Naive thymus-derived CD4-positive, alpha-beta T cell (primary cell): ENCODE measurements around the gene NFKBIA. TPM values are rescaled to one million over a fixed set of nuclear protein-coding genes. Genes with fewer than 3 reads are reported as not detected.
"Not testable (repeated sequence)": the region's sequence is repeated elsewhere in the genome, so short reads cannot be mapped to it uniquely, and the experiment has no call there.

Experiments used
- ATAC-seq: fragments of 150-1000 bp; cut with Tn5 transposase; 2 replicates; pipeline ENCODE4 v1.10.0; 2021; ENCODE audit warnings: mild to moderate bottlenecking, moderate library complexity
- CTCF ChIA-PET: fragments of 350-600 bp; sonication (Branson Sonifier 250); formaldehyde crosslinking; loops from one replicate; lab custom pipeline; 2021; ENCODE audit warnings: antibody characterized with exemption; lab: Charles Lee
- POLR2A ChIA-PET: fragments of 350-600 bp; sonication (Branson Sonifier 250); formaldehyde crosslinking; loops from one replicate; lab custom pipeline; 2021; ENCODE audit warnings: antibody characterized with exemption, inconsistent platforms; lab: Charles Lee
- DNase-seq, 9 donors: peaks; one replicate each; pipeline versions ENCODE4 v3.0.0 to v3.0.0-alpha.2; 2020 to 2022; ENCODE audit warnings: mixed read lengths in 1 of 9
- H3K27ac ChIP-seq: one replicate; pipeline ENCODE4 v1.7.0; 2013; ENCODE audit warnings: mild to moderate bottlenecking, low read depth, low read length, moderate library complexity
- H3K27me3 ChIP-seq, 2 donors: one replicate each; pipeline ENCODE4 v1.7.0; 2013; ENCODE audit warnings: low read length in 2 of 2, mild to moderate bottlenecking in 2 of 2, moderate library complexity in 2 of 2; ENCODE audit not compliant: control insufficient read depth in 2 of 2, insufficient read depth in 2 of 2
- H3K36me3 ChIP-seq, 3 experiments: 1 replicate in 2 of 3; 2 replicates in 1 of 3; pipeline ENCODE4 v1.7.0; 2013; ENCODE audit warnings: low read length in 3 of 3, mild to moderate bottlenecking in 3 of 3, moderate library complexity in 1 of 3; ENCODE audit not compliant: insufficient read depth in 3 of 3, control insufficient read depth in 2 of 3
- H3K4me1 ChIP-seq, 2 donors: one replicate each; pipeline ENCODE4 v1.7.0; 2013; ENCODE audit warnings: low read length in 2 of 2, mild to moderate bottlenecking in 2 of 2, moderate library complexity in 1 of 2; ENCODE audit not compliant: control insufficient read depth in 2 of 2, insufficient read depth in 2 of 2
- H3K4me3 ChIP-seq: 2 replicates; pipeline ENCODE4 v1.7.0; 2013; ENCODE audit warnings: mild to moderate bottlenecking, low read length
- H3K9me3 ChIP-seq, 3 experiments: 1 replicate in 2 of 3; 2 replicates in 1 of 3; pipeline ENCODE4 v1.7.0; 2013; ENCODE audit warnings: low read length in 3 of 3; ENCODE audit not compliant: control insufficient read depth in 2 of 3
- H3K27ac Mint-ChIP-seq, 9 donors: one replicate each; pipeline ENCODE4 v1.8.0; 2020 to 2022; ENCODE audit warnings: mixed read lengths in 9 of 9, mild to moderate bottlenecking in 8 of 9, moderate library complexity in 5 of 9, inconsistent platforms in 2 of 9
- H3K27me3 Mint-ChIP-seq, 5 donors: one replicate each; pipeline ENCODE4 v1.8.0; 2021 to 2022; ENCODE audit warnings: mixed read lengths in 5 of 5, mild to moderate bottlenecking in 1 of 5
- H3K36me3 Mint-ChIP-seq, 5 donors: one replicate each; pipeline ENCODE4 v1.8.0; 2020 to 2022; ENCODE audit warnings: mixed read lengths in 5 of 5, mild to moderate bottlenecking in 3 of 5, inconsistent platforms in 1 of 5
- H3K4me1 Mint-ChIP-seq, 7 donors: one replicate each; pipeline ENCODE4 v1.8.0; 2020 to 2022; ENCODE audit warnings: mixed read lengths in 7 of 7, mild to moderate bottlenecking in 3 of 7, inconsistent platforms in 1 of 7
- H3K4me3 Mint-ChIP-seq, 10 donors: one replicate each; pipeline ENCODE4 v1.8.0; 2020 to 2022; ENCODE audit warnings: mild to moderate bottlenecking in 10 of 10, mixed read lengths in 10 of 10, moderate library complexity in 6 of 10, inconsistent platforms in 2 of 10
- H3K9me3 Mint-ChIP-seq, 11 donors: one replicate each; pipeline ENCODE4 v1.8.0; 2020 to 2022; ENCODE audit warnings: mixed read lengths in 11 of 11, mild to moderate bottlenecking in 4 of 11, inconsistent platforms in 1 of 11, moderate library complexity in 1 of 11
- intact Hi-C, 2 donors: fragments of 100-400 bp; cut with micrococcal nuclease; formaldehyde crosslinking; loops; one replicate each; pipeline ENCODE4 v1.15.1; 2023
- polyA plus RNA-seq, 2 donors: library from polyadenylated mRNA; unstranded; fragments of 300-500 nt; fragmentation: Illumina TruSeq; gene quantifications; one replicate each; pipeline ENCODE4 v1.2.3, GENCODE V29; 2021
- total RNA-seq, 6 experiments: library from RNA in 5 of 6; stranded (reverse) in 5 of 6; gene quantifications; 1 replicate in 5 of 6; 2 replicates in 1 of 6; pipeline ENCODE4 v1.2.3 and lab custom pipeline; 2021 to 2026

NFKBIA gene
- total and polyA plus RNA-seq, 7 experiments from 2014 or later = 144 to 1,533 (median 246) TPM

GRCh38 chr14:35438492-35438891 is 33.9 kb upstream of the NFKBIA start:
- H3K9me3 Mint-ChIP-seq, H3K27me3 Mint-ChIP-seq, ATAC-seq, H3K9me3 ChIP-seq, H3K4me1 Mint-ChIP-seq, H3K36me3 Mint-ChIP-seq, H3K4me3 ChIP-seq, H3K27me3 ChIP-seq, H3K27ac ChIP-seq, H3K27ac Mint-ChIP-seq, H3K4me1 ChIP-seq, POLR2A ChIA-PET, H3K4me3 Mint-ChIP-seq, DNase-seq, H3K36me3 ChIP-seq: not testable (repeated sequence)
- intact Hi-C loops = loop anchor here in 1 of 2 donors (2.0 kb wide), 2 partner anchors 248 to 380 kb away; no protein-coding TSS in a partner anchor
- CTCF ChIA-PET = interaction anchor here (0.6 to 1.1 kb wide), 5 partner anchors 16 to 729 kb away, joined by 3 to 6 read pairs (median 5); no protein-coding TSS in a partner anchor

- ChIA-PET CTCF (no interaction called here), POLR2A (no interaction called here)
- H3K9me3 Mint-ChIP-seq = no peaks in the 10 kb centered on the region
- no peak for ATAC-seq
- H3K4me3 Mint-ChIP-seq = no peak overlapping the region
- Histone ChIP-seq H3K27me3 (no peaks in the 10 kb centered on the region), H3K4me3 (no peak overlapping the region), H3K27ac (no peak overlapping the region), H3K4me1 (no peaks in the 10 kb centered on the region), H3K36me3 (no peaks in the 10 kb centered on the region), H3K9me3 (no peaks in the 10 kb centered on the region)
- H3K27ac Mint-ChIP-seq = no peak overlapping the region
- no peak for DNase-seq
- intact Hi-C loops = no loop called here
- H3K27me3 Mint-ChIP-seq = no peaks in the 10 kb centered on the region
- H3K36me3 Mint-ChIP-seq = no peaks in the 10 kb centered on the region
- H3K4me1 Mint-ChIP-seq = peaks cover 0 to 6% (median 0%) of the 10 kb centered on the region in 7 donors
These were observed 30.6 kb upstream of the NFKBIA start for GRCh38 chr14:35435177-35435576.

DNA sequence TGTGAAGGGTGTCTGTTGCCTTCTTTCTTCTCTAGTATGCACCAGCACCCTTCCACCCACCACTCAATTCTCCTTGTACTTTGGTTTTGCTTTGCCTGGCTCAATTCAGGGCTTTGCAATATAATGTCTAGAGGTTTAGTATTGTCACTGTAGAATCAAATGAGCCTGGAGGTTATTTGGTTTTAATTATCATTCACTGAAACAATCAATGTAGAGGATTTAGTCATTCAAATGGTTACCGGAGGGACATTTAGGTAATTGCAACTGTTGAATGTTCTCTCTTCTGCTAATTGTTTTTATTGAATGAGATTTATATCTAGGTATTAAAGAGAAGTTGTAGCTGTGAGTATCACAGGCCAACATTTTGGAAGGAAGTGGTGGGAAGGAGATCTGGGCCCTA is 29.3 kb upstream of the NFKBIA start:
- POLR2A ChIA-PET = no interaction called here

DNA sequence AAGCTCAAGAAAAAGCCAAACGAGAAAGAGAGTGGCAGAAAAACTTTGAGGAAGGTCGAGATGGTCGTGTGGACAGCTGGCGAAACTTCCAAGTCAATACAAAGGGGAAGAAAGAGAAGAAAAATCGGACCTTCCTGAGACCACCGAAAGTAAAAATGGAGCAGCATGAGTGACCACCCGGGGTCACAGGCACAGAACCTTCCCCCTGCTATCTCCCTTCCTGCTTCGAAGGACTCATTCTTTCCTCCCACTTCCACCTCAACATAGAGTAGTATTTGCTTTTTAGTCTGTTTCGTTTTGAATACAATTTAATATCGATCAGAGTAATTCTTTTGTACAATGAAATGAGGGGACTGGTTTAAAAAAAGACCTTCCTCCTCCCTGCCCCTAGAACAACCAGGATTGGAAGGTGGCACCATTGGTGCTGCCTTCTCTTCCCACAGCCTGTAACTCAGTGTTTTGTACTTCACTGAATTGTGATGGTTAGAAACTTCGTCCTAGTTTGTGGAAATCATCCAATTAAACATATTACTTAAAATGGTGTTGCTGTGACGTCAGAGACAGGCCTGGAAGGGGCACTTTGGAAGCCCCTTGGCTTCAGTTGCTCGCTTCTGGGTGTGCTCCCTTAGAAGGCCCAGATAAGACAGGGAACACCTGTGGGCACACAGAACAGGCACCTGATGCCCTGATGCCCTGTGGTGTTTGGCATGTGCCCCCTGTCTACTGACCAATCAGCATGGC is 26.1 kb upstream of the NFKBIA start:
- peak overlapping the region in 1 of 10 donors; percentile 50 for H3K4me3 Mint-ChIP-seq
- Histone ChIP-seq H3K36me3 (no peaks in the 10 kb centered on the region), H3K9me3 (no peaks in the 10 kb centered on the region), H3K27me3 (no peaks in the 10 kb centered on the region), H3K4me3 (no peak overlapping the region), H3K4me1 (no peaks in the 10 kb centered on the region), H3K27ac (no peak overlapping the region)
- POLR2A ChIA-PET = no interaction called here
- H3K27ac Mint-ChIP-seq = peak overlapping the region in 1 of 9 donors; percentile 62
- ATAC-seq (no peak), DNase-seq (no peak)
- H3K9me3 Mint-ChIP-seq = no peaks in the 10 kb centered on the region
- peaks cover 0 to 10% (median 0%) of the 10 kb centered on the region in 7 donors for H3K4me1 Mint-ChIP-seq
- H3K36me3 Mint-ChIP-seq = no peaks in the 10 kb centered on the region
- intact Hi-C loops = no loop called here
- no peaks in the 10 kb centered on the region for H3K27me3 Mint-ChIP-seq
- CTCF ChIA-PET = interaction anchor here (0.6 kb wide), 1 partner anchor 312 kb away, joined by 3 read pairs; no protein-coding TSS in a partner anchor

More for the DNA sequence above, 29.3 kb upstream of the NFKBIA start:
- Mint-ChIP-seq H3K27me3 (no peaks in the 10 kb centered on the region), H3K4me1 (peaks cover 0 to 10% (median 0%) of the 10 kb centered on the region in 7 donors), H3K9me3 (no peaks in the 10 kb centered on the region), H3K4me3 (no peak overlapping the region), H3K36me3 (no peaks in the 10 kb centered on the region), H3K27ac (no peak overlapping the region)
- no peak for ATAC-seq
- Histone ChIP-seq H3K36me3 (no peaks in the 10 kb centered on the region), H3K9me3 (no peaks in the 10 kb centered on the region), H3K4me3 (no peak overlapping the region), H3K27ac (no peak overlapping the region), H3K4me1 (no peaks in the 10 kb centered on the region), H3K27me3 (no peaks in the 10 kb centered on the region)
- DNase-seq = no peak
- CTCF ChIA-PET = interaction anchor here (0.6 kb wide), 1 partner anchor 117 kb away, joined by 4 read pairs; no protein-coding TSS in a partner anchor
- intact Hi-C loops = no loop called here

DNA sequence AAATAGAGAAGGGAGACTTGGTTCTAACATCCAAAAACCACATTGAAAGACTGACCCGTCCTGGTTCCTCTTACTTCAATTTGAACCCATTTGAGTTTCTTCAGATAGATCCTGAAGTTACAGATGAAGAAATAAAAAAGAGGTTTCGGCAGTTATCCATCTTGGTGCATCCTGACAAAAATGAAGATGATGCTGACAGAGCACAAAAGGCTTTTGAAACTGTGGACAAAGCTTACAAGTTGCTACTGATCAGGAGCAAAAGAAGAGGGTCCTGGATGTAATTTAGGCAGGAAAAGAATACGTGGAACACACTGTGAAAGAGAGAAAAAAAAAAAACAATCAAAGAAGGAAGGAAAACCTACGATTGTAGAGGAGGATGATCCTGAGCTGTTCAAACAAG is 25.4 kb upstream of the NFKBIA start:
- no peaks in the 10 kb centered on the region for H3K9me3 Mint-ChIP-seq
- Histone ChIP-seq H3K4me1 (no peaks in the 10 kb centered on the region), H3K36me3 (no peaks in the 10 kb centered on the region), H3K27me3 (no peaks in the 10 kb centered on the region), H3K4me3 (no peak overlapping the region), H3K27ac (no peak overlapping the region), H3K9me3 (no peaks in the 10 kb centered on the region)
- intact Hi-C loops = no loop called here
- no peak for ATAC-seq
- no peak overlapping the region for H3K27ac Mint-ChIP-seq
- H3K4me3 Mint-ChIP-seq = peak overlapping the region in 1 of 10 donors; percentile 50
- H3K4me1 Mint-ChIP-seq = peaks cover 0 to 9% (median 0%) of the 10 kb centered on the region in 7 donors
- no peaks in the 10 kb centered on the region for H3K27me3 Mint-ChIP-seq
- ChIA-PET POLR2A (no interaction called here), CTCF (interaction anchor here (0.6 kb wide), 1 partner anchor 312 kb away, joined by 3 read pairs; no protein-coding TSS in a partner anchor)
- DNase-seq = no peak
- H3K36me3 Mint-ChIP-seq = no peaks in the 10 kb centered on the region

- Mint-ChIP-seq H3K27me3 (no peaks in the 10 kb centered on the region), H3K4me1 (peaks cover 3 to 14% (median 6%) of the 10 kb centered on the region in 7 donors), H3K27ac (no peak overlapping the region), H3K4me3 (no peak overlapping the region), H3K9me3 (peaks cover 0 to 2% (median 0%) of the 10 kb centered on the region in 11 donors), H3K36me3 (no peaks in the 10 kb centered on the region)
- CTCF ChIA-PET = interaction anchor here (0.7 kb wide), 1 partner anchor 331 kb away, joined by 3 read pairs; no protein-coding TSS in a partner anchor
- Histone ChIP-seq H3K36me3 (no peaks in the 10 kb centered on the region), H3K27ac (no peak overlapping the region), H3K4me3 (no peak overlapping the region), H3K4me1 (no peaks in the 10 kb centered on the region), H3K27me3 (no peaks in the 10 kb centered on the region), H3K9me3 (no peaks in the 10 kb centered on the region)
- intact Hi-C loops = no loop called here
- POLR2A ChIA-PET = no interaction called here
- ATAC-seq (no peak), DNase-seq (no peak)
These were observed 21.3 kb upstream of the NFKBIA start for GRCh38 chr14:35425850-35426249.
